SU-DHL-6 (cell line): Measurements from ENCODE around the gene GRID2.

Experiments
- H2AFZ ChIP-seq: fragments of 200-600 bp; sonication (generic); 2 replicates; pipeline ENCODE4 v1.6.1; 2014; ENCODE audit warnings: low read depth, mild to moderate bottlenecking, moderate library complexity, mixed read lengths, antibody characterized with exemption, low read length; ENCODE audit not compliant: severe bottlenecking
- H3F3A ChIP-seq: fragments of 200-600 bp; shearing (Covaris generic); 2 replicates; pipeline ENCODE4 v1.6.0; 2016; ENCODE audit warnings: antibody characterized with exemption, mild to moderate bottlenecking; ENCODE audit not compliant: insufficient read depth
- H3K27ac ChIP-seq: fragments of 200-600 bp; sonication (generic); 2 replicates; pipeline ENCODE4 v1.5.1; 2016; ENCODE audit warnings: low read depth, mild to moderate bottlenecking, low read length, moderate library complexity, mixed read lengths
- H3K27me3 ChIP-seq: fragments of 200-600 bp; sonication (generic), shearing (Covaris generic); 2 replicates; pipeline ENCODE4 v1.6.0; 2014; ENCODE audit warnings: mild to moderate bottlenecking, low read length
- H3K36me3 ChIP-seq: fragments of 200-600 bp; sonication (generic); 2 replicates; pipeline ENCODE4 v1.6.1; 2014; ENCODE audit warnings: mild to moderate bottlenecking, low read length, mixed read lengths
- H3K4me2 ChIP-seq: fragments of 300-600, 200-600 bp; shearing (Covaris generic), sonication (generic); 2 replicates; pipeline ENCODE4 v1.6.0; 2014; ENCODE audit warnings: low read length, low read depth, mild to moderate bottlenecking; ENCODE audit not compliant: poor library complexity, severe bottlenecking
- H3K4me3 ChIP-seq: fragments of 200-600 bp; sonication (generic); 2 replicates; pipeline ENCODE4 v1.5.1; 2014; ENCODE audit warnings: antibody characterized with exemption, low read length, mild to moderate bottlenecking, mixed read lengths; ENCODE audit not compliant: insufficient read depth, poor library complexity, severe bottlenecking
- H3K79me2 ChIP-seq: fragments of 200-600 bp; sonication (generic); 2 replicates; pipeline ENCODE4 v1.6.1; 2014; ENCODE audit warnings: mild to moderate bottlenecking, low read length, moderate library complexity; ENCODE audit not compliant: insufficient read depth
- H3K9ac ChIP-seq: fragments of 200-600 bp; sonication (generic); 2 replicates; pipeline ENCODE4 v1.7.0; 2014; ENCODE audit warnings: mild to moderate bottlenecking, low read length
- H3K9me2 ChIP-seq: fragments of 200-600 bp; sonication (generic); replicated peaks from 2 replicates; pipeline ENCODE4 v1.6.1; 2014; ENCODE audit warnings: low read length; ENCODE audit not compliant: insufficient read depth
- H3K9me3 ChIP-seq: fragments of 200-600 bp; sonication (generic); 2 replicates; pipeline ENCODE4 v1.6.1; 2014; ENCODE audit warnings: low read length, mixed read lengths; ENCODE audit not compliant: insufficient read depth
- H4K20me1 ChIP-seq: fragments of 200-600 bp; sonication (generic); 2 replicates; pipeline ENCODE4 v1.6.1; 2014; ENCODE audit warnings: low read depth, mild to moderate bottlenecking, antibody characterized with exemption, low read length, moderate library complexity, mixed read lengths
- EZH2phosphoT487 ChIP-seq: fragments of 200-600 bp; sonication (generic), shearing (Covaris generic); conservative IDR thresholded peaks from 2 replicates; pipeline ENCODE4 v1.6.1; 2018; ENCODE audit warnings: mild to moderate bottlenecking, antibody characterized with exemption, low read length, moderate library complexity, mixed read lengths
- TF ChIP-seq, protein P1 (sequence below): fragments of 200-600 bp; sonication (generic); IDR thresholded peaks from one replicate; pipeline ENCODE4 v1.5.1; 2017; ENCODE audit warnings: antibody characterized with exemption, mild to moderate bottlenecking, low read length, moderate library complexity; ENCODE audit not compliant: insufficient read depth, poor library complexity, severe bottlenecking

GRID2 gene

DNA sequence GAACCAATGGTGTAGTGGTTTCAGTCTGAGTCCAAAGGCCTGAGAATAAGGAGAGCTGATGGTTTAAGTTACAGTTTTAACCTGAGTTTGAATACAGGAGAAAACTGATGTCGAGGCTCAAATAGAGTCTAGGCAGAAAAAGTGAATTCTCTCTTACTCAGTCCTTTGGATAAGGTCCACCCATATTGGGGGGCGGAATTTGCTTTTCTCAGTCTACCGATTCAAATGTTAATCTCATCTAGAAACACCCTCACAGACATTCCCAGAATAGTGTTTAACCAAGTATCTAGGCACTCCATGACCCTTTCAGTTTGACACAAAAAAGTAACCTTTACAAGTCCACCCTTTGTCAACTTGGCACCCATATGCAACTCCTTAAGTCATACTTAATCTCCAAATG lies 216.0 kb downstream of the GRID2 start:
- Histone ChIP-seq H3K27me3 (no peaks in the 10 kb centered on the region), H3F3A (no peaks in the 10 kb centered on the region), H3K9me3 (no peaks in the 10 kb centered on the region), H3K27ac (no peak overlapping the region), H3K36me3 (no peaks in the 10 kb centered on the region), H4K20me1 (no peaks in the 10 kb centered on the region), H3K9me2 (no peaks in the 10 kb centered on the region), H2AFZ (no peak overlapping the region), H3K9ac (no peak overlapping the region), H3K4me2 (no peak overlapping the region), H3K4me3 (no peak overlapping the region), H3K79me2 (no peaks in the 10 kb centered on the region)
- TF ChIP-seq, protein P1, sequence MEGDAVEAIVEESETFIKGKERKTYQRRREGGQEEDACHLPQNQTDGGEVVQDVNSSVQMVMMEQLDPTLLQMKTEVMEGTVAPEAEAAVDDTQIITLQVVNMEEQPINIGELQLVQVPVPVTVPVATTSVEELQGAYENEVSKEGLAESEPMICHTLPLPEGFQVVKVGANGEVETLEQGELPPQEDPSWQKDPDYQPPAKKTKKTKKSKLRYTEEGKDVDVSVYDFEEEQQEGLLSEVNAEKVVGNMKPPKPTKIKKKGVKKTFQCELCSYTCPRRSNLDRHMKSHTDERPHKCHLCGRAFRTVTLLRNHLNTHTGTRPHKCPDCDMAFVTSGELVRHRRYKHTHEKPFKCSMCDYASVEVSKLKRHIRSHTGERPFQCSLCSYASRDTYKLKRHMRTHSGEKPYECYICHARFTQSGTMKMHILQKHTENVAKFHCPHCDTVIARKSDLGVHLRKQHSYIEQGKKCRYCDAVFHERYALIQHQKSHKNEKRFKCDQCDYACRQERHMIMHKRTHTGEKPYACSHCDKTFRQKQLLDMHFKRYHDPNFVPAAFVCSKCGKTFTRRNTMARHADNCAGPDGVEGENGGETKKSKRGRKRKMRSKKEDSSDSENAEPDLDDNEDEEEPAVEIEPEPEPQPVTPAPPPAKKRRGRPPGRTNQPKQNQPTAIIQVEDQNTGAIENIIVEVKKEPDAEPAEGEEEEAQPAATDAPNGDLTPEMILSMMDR = no peak
- no peak for TF ChIP-seq EZH2phosphoT487

DNA sequence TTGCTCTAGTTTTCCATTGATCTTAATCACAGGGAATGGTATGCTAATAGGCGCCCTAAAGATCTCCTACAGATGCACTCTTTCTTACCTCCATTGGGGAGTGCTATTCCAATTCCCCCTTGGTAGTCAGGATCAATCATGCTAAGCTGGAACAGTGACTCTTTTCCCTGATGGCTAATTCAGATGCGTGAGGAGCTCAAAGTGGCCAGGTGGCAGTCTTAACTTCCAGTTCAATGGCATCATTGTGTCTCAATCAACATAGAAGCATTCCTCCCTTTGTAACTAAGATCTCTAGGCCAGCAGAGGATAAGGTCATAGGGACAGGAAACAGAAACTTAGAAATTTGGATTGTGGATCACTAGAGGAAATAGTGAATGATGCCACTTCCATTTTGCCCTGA lies 216.8 kb downstream of the GRID2 start:
- Histone ChIP-seq H3K4me2 (no peak overlapping the region), H3K27me3 (no peaks in the 10 kb centered on the region), H3K9me3 (no peaks in the 10 kb centered on the region), H3K9ac (no peak overlapping the region), H3K36me3 (no peaks in the 10 kb centered on the region), H3K4me3 (no peak overlapping the region), H4K20me1 (no peaks in the 10 kb centered on the region), H2AFZ (no peak overlapping the region), H3K9me2 (no peaks in the 10 kb centered on the region), H3F3A (no peaks in the 10 kb centered on the region), H3K79me2 (no peaks in the 10 kb centered on the region), H3K27ac (no peak overlapping the region)
- TF ChIP-seq, protein P1 = no peak
- no peak for TF ChIP-seq EZH2phosphoT487

DNA sequence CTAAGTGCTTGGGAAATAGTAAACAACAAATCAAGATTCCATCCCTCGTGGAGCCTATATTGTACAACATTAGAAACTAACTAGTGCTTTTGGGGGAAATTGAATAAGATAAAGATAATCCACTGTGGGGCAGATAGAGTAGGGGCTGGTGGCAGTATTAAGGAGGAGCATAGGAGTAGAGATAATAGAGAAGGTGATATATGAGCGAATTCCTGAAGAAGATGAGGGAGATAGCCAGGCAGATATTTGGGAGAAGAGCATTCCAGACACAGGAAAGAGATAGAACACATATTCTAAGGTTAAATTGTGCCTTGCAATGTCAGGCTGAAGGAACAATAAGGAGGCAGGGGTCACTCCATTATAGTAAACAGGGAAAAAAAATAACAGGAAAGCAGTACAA lies 218.2 kb downstream of the GRID2 start:
- no peaks in the 10 kb centered on the region for H3K9me3 ChIP-seq
- no peaks in the 10 kb centered on the region for H3F3A ChIP-seq
- no peak overlapping the region for H2AFZ ChIP-seq
- TF ChIP-seq, protein P1 = no peak
- TF ChIP-seq EZH2phosphoT487 = no peak
- no peak overlapping the region for H3K4me2 ChIP-seq
- H3K79me2 ChIP-seq = no peaks in the 10 kb centered on the region
- no peaks in the 10 kb centered on the region for H3K36me3 ChIP-seq
- H3K27me3 ChIP-seq = no peaks in the 10 kb centered on the region
- H3K4me3 ChIP-seq = no peak overlapping the region
- no peaks in the 10 kb centered on the region for H3K9me2 ChIP-seq
- no peaks in the 10 kb centered on the region for H4K20me1 ChIP-seq
- no peak overlapping the region for H3K9ac ChIP-seq
- no peak overlapping the region for H3K27ac ChIP-seq

DNA sequence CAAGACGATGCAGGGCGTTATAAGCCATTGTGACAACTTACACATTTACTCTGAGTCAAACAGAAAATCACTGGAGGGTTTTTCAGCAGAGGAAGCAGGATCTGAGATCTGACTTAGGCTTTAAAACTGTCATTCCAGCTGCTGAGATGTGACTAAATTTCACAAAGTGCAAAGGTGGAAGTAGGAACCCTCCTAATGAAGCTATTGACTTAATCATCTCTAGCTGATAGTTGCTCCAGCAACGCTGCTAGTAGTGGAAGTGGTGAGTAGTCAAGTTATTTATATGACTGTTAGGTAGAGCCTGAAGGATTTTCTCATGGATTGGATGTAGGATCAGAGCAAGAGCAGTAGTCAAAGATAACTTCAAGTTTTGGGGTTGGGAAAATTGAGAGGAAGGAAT lies 218.6 kb downstream of the GRID2 start:
- H3K36me3 ChIP-seq = no peaks in the 10 kb centered on the region
- no peaks in the 10 kb centered on the region for H3K9me3 ChIP-seq
- no peak overlapping the region for H3K9ac ChIP-seq
- H3K27me3 ChIP-seq = no peaks in the 10 kb centered on the region
- H3K4me2 ChIP-seq = no peak overlapping the region
- H3K27ac ChIP-seq = no peak overlapping the region
- H2AFZ ChIP-seq = no peak overlapping the region
- no peak overlapping the region for H3K4me3 ChIP-seq
- H3K9me2 ChIP-seq = no peaks in the 10 kb centered on the region
- no peaks in the 10 kb centered on the region for H3K79me2 ChIP-seq
- H3F3A ChIP-seq = no peaks in the 10 kb centered on the region
- TF ChIP-seq, protein P1 = no peak
- TF ChIP-seq EZH2phosphoT487 = no peak
- H4K20me1 ChIP-seq = no peaks in the 10 kb centered on the region
